ENCODE data around the gene CTAGE8. TPM values are rescaled to one million over a fixed set of nuclear protein-coding genes. Genes with fewer than 3 reads are reported as not detected.
"Not testable (repeated sequence)": the region's sequence is repeated elsewhere in the genome, so short reads cannot be mapped to it uniquely, and the experiment has no call there.

Gene CTAGE8
- total and polyA plus RNA-seq, 8 donors, result 0.68 to 12.5 (median 5.7) TPM; not detected in 4

DNA sequence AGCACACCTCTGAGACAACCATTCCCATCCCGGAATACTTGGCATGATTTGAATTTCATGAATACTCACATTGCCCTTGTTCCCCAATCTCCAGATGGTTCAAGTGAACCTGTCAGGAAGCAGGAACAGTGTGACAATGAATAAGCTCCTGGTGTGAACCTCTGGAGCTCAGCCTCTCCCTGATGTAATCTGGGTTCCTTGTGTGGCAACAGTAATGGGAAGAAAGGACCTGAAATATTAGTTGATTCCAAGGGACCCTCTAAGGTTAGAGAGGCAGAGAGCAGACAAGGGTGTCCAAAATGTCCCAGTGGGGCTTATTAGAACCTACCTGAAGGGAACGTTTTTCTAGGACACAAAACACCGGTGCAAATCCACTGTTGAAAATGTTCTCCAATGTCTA lies 13.0 kb downstream of the CTAGE8 start:
- H3K36me3 ChIP-seq, result no peaks in the 10 kb centered on the region
- H3K9me3 ChIP-seq, result no peaks in the 10 kb centered on the region
- H3K27ac ChIP-seq, result no peak overlapping the region
- intact Hi-C loops (cut with DNase I; ENCODE audit: low total_unique reads), result no loop called here
- peak in 1 of 2 donors; percentile 2 for DNase-seq
- no peak overlapping the region for H3K4me3 ChIP-seq
- 85 to 90% (median 88%) methylated on average over 3 of the region's 3 CpGs for WGBS, 5 donors
- H3K4me1 ChIP-seq, result no peaks in the 10 kb centered on the region
- H3K27me3 ChIP-seq, result no peaks in the 10 kb centered on the region
- TF ChIP-seq POLR2AphosphoS5 (IDR thresholded peaks at IDR 0.05), result no peak
- TF ChIP-seq, protein P1, sequence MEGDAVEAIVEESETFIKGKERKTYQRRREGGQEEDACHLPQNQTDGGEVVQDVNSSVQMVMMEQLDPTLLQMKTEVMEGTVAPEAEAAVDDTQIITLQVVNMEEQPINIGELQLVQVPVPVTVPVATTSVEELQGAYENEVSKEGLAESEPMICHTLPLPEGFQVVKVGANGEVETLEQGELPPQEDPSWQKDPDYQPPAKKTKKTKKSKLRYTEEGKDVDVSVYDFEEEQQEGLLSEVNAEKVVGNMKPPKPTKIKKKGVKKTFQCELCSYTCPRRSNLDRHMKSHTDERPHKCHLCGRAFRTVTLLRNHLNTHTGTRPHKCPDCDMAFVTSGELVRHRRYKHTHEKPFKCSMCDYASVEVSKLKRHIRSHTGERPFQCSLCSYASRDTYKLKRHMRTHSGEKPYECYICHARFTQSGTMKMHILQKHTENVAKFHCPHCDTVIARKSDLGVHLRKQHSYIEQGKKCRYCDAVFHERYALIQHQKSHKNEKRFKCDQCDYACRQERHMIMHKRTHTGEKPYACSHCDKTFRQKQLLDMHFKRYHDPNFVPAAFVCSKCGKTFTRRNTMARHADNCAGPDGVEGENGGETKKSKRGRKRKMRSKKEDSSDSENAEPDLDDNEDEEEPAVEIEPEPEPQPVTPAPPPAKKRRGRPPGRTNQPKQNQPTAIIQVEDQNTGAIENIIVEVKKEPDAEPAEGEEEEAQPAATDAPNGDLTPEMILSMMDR (IDR thresholded peaks at IDR 0.05), result no peak
- TF ChIP-seq EP300 (IDR thresholded peaks at IDR 0.05), result no peak
- TF ChIP-seq POLR2A (IDR thresholded peaks at IDR 0.05), result no peak

DNA sequence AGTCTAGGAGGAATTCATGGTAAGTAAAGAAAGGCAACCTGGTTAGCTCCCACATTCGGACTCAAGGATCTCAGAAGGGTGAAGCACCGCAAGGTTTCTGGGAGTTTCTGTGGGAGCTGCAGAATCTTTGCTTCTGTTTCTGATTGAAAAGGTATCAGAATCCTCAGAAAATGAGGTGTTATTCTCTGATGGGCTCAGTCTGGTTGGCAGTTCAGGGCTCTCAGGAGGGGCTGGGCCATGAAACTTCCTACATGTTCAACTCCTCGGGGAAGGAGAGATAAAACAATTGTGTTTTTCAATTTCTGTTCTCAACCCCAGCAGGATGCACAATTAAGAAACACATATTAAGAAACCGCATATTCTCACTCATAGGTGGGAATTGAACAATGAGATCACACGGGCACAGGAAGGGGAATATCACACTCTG lies 13.6 kb downstream of the CTAGE8 start:
- 75 to 86% (median 76%) methylated on average over 5 of the region's 5 CpGs for WGBS, 5 donors
- H3K27me3 ChIP-seq, result no peaks in the 10 kb centered on the region
- H3K4me1 ChIP-seq, result no peaks in the 10 kb centered on the region
- no peak for DNase-seq
- intact Hi-C loops (cut with DNase I; ENCODE audit: low total_unique reads), result no loop called here
- TF ChIP-seq POLR2A (IDR thresholded peaks at IDR 0.05) (no peak), POLR2AphosphoS5 (IDR thresholded peaks at IDR 0.05) (no peak), EP300 (IDR thresholded peaks at IDR 0.05) (no peak)
- TF ChIP-seq, protein P1 (IDR thresholded peaks at IDR 0.05), result no peak
- H3K27ac ChIP-seq, result no peak overlapping the region
- no peaks in the 10 kb centered on the region for H3K36me3 ChIP-seq
- no peaks in the 10 kb centered on the region for H3K9me3 ChIP-seq
- no peak overlapping the region for H3K4me3 ChIP-seq

DNA sequence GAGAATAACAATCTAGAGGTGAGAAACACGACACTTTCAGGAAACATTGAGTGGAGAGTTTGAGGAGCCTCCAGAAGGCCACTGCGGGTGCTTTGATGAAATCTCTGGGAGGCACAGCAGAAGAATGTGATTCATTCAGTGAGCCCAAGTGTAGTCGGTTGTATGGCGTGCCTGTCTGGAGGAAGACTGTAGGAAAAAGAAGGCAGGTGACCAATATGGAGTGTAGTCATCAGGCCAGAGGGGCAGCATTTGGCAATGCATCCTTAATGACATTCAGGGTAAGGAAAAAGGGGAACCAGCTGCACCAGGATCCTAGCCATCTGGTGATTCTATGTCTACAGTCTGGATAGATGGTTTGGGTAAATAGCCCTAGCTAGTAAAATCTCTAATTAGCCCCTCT lies 16.8 kb downstream of the CTAGE8 start:
- H3K36me3 ChIP-seq; H3K4me1 ChIP-seq; H3K27ac ChIP-seq; DNase-seq; H3K27me3 ChIP-seq; intact Hi-C loops (cut with DNase I; ENCODE audit: low total_unique reads); H3K9me3 ChIP-seq; H3K4me3 ChIP-seq: not testable (repeated sequence)
- no CpG with 5 or more reads among the region's 4 CpGs for WGBS, 5 donors

DNA sequence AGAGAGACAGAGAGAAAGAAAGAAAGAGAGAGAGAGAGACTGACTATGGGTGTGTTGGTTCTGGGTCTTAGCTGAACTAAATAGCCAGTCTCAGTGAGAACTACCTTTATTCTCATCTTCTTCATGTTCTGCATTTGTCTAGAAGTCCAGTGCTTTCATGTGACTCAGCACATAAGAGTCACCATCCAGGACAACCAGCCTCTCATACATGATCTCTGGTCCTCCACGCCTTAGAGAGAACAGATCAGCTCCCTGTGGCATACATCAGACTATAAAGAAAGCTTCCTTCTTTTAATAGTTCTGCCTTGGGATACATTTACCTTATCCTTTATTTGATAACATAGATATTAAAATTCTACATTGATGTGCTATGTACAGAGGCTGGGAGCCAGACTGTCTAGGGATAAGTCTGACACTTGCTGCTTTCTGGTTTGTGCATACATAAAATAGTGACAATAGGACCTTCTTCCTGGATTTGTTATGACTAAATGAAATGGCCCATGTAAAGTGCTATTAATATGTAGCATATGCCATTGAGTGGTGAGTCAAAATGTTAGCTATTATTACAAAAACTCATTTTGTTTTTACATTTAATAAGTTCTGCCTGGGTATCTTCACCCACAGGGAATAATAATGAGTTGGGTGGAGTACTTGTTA lies 21.3 kb downstream of the CTAGE8 start:
- intact Hi-C loops (cut with DNase I; ENCODE audit: low total_unique reads); H3K4me3 ChIP-seq; H3K4me1 ChIP-seq; H3K36me3 ChIP-seq; H3K27ac ChIP-seq; H3K9me3 ChIP-seq; DNase-seq; H3K27me3 ChIP-seq: not testable (repeated sequence)
- no CpG with 5 or more reads among the region's 1 CpG for WGBS, 5 donors

DNA sequence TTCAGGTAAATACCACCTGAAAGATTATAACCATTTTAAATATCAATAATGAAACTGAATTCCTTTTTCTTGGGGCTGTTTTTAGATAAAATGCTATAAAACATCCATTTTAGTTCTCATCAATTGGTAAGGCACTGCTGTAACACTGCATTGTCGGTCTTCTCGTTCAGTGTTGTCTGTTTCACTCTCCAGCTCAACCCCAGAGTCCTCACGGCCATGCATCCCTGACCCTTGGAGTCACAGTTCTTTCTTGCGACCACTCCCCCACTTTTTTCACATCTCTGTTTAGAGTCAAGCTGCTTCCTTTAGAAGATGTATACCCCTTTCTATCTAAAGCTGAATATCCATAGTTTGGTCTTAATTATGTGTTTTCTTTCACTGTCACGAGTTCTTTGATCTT lies 22.1 kb downstream of the CTAGE8 start:
- H3K36me3 ChIP-seq; DNase-seq; H3K27me3 ChIP-seq; H3K4me1 ChIP-seq; H3K9me3 ChIP-seq; intact Hi-C loops (cut with DNase I; ENCODE audit: low total_unique reads); H3K27ac ChIP-seq; H3K4me3 ChIP-seq: not testable (repeated sequence)
- WGBS, 5 donors, result no CpG with 5 or more reads among the region's 5 CpGs

DNA sequence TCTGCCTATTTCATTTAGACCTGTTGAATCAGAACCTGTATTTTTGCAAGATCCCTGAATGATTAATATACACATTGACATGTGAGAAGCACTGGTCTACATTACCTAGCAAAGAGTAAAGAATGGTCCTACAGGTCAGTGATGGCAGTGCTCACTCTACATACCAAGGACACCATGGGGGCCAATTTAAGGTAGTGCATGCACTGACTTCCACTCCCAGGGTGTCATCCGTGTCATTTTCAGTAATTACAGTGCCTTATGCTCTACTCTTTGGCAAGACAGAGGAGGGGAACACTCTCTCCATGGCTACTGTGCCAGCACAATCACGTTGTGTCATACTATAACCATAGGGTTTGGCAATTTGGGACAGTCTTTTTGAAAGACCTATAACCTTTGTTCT lies 23.7 kb downstream of the CTAGE8 start:
- DNase-seq; H3K36me3 ChIP-seq; H3K27me3 ChIP-seq; H3K4me3 ChIP-seq; H3K9me3 ChIP-seq; intact Hi-C loops (cut with DNase I; ENCODE audit: low total_unique reads); H3K27ac ChIP-seq; H3K4me1 ChIP-seq: not testable (repeated sequence)
- no CpG with 5 or more reads among the region's 2 CpGs for WGBS, 5 donors

GRCh38 chr7:144239365-144239764 lies 29.7 kb downstream of the CTAGE8 start, which contains the start of gene OR2A42:
TSS of gene OR2A42 (minus strand) at chr7:144239605. CDS start at chr7:144232843, 6,762 bp downstream.
- DNase-seq; intact Hi-C loops (cut with DNase I; ENCODE audit: low total_unique reads); H3K4me1 ChIP-seq; H3K36me3 ChIP-seq; H3K27me3 ChIP-seq; H3K4me3 ChIP-seq; H3K27ac ChIP-seq; H3K9me3 ChIP-seq: not testable (repeated sequence)
- WGBS, 5 donors, result 79 to 100% (median 88%) methylated on average over 1 of the region's 2 CpGs

GRCh38 chr7:144238530-144239082 lies 30.5 kb downstream of the CTAGE8 start:
- H3K27me3 ChIP-seq; H3K4me3 ChIP-seq; H3K9me3 ChIP-seq; DNase-seq; H3K27ac ChIP-seq; H3K36me3 ChIP-seq; H3K4me1 ChIP-seq; intact Hi-C loops (cut with DNase I; ENCODE audit: low total_unique reads): not testable (repeated sequence)
- 67 to 91% (median 78%) methylated on average over 2 of the region's 2 CpGs for WGBS, 5 donors

GRCh38 chr7:144233039-144233438 lies 36.0 kb downstream of the CTAGE8 start:
- intact Hi-C loops (cut with DNase I; ENCODE audit: low total_unique reads); H3K36me3 ChIP-seq; H3K27me3 ChIP-seq; DNase-seq; H3K27ac ChIP-seq; H3K4me3 ChIP-seq; H3K9me3 ChIP-seq; H3K4me1 ChIP-seq: not testable (repeated sequence)
- WGBS, 5 donors, result 78 to 100% (median 100%) methylated on average over 1 of the region's 1 CpG

- H3K9me3 ChIP-seq; H3K36me3 ChIP-seq; DNase-seq; H3K27me3 ChIP-seq; H3K4me3 ChIP-seq; H3K27ac ChIP-seq; intact Hi-C loops (cut with DNase I; ENCODE audit: low total_unique reads); H3K4me1 ChIP-seq: not testable (repeated sequence)
- no CpG with 5 or more reads among the region's 2 CpGs for WGBS, 5 donors
These were observed 38.1 kb downstream of the CTAGE8 start for GRCh38 chr7:144231027-144231426.

Measured in stomach (tissue), 9 donors.